GM21528 (cell line): Measurements from ENCODE around the gene PMEPA1.

Experiments used
- ATAC-seq: cut with Tn5 transposase; IDR thresholded peaks from one replicate; pipeline ENCODE4 v1.9.1; 2021; ENCODE audit warnings: mild to moderate bottlenecking, moderate library complexity; ENCODE audit not compliant: unreplicated experiment, low FRiP score

The PMEPA1 gene

DNA sequence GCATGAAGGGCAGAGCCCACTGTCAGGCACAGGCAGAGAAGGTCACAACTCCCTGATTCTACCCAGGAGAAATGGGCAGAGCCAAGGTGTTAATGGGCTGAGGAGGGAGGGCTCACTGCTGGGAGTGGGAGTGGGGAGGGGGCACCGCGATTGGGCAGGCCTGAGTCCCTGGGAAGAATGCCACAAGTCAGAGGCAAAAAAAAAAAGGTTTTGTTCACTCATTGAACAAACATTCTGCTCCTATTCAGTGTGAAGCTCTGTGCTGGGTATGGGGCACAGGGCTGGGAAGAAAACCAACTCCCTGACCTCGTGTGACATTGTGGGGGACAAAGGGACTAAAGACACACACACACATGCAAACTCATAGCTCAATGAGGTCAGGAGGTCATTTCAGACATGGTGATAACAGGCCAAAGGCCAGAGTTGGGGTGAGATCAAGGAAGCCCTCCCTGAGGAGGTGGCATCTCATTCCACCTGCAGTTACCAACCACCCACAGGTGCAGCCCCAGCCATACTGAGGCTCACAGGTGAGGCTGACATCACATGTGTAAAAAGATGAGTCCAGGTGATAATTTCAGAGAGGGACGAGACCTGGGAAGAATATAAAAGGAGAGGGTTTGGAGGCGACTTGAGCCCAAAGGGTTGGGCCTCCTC lies 3.2 kb upstream of the PMEPA1 start:
- ATAC-seq, result no peak

- no peak for ATAC-seq
Measured at GRCh38 chr20:57712341-57712740, 2.5 kb upstream of the PMEPA1 start.

- ATAC-seq, result no peak
Measured at GRCh38 chr20:57711826-57712225, 2.0 kb upstream of the PMEPA1 start.

- no peak for ATAC-seq
Measured at GRCh38 chr20:57711311-57711712, 1.5 kb upstream of the PMEPA1 start.

GRCh38 chr20:57710841-57711240 lies 1.0 kb upstream of the PMEPA1 start:
- no peak for ATAC-seq

- no peak for ATAC-seq
Measured at GRCh38 chr20:57708694-57709673, 831 bp downstream of the PMEPA1 start.

DNA sequence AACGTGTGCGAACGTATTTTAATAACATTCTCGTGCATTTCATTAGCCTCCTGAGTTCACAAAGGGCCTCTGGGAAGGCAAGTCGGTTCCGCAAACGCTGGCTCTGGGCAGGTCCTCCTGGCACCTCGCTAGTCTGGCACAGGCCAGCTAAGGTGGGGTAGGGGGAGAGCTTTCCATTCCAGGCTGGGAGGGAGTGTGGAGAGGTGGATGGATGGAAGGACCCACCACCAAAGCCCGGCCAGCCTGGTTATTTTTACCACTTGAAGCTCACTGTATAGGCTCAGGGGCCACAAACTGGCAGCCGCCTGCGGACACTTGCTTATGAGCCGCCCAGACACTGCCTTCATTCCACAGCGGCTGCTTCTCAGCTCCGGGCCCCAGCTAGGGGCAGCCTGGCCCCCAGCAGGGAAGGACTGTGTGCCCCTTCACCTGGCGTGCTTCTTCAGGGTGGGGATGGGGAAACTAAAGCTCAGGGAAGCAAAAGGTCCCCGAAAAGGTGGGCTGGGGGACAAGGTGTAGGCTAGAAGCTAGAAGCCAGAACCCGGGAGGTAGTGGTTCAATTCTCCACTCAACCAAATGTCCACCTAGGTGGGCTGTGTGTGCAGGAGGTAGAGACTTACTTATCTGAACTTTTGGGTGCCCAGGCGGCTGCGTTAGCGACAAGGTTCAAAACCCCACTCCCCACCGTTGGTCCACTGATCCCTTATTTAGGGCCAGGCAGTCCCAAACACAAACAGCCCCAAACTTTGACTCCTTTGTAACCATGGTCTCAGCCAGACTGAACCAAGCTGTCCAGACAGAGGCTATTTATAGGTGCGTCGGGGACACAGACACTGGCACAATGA lies 1.7 kb downstream of the PMEPA1 start:
- ATAC-seq, result no peak

GRCh38 chr20:57707320-57707719 lies 2.5 kb downstream of the PMEPA1 start:
- ATAC-seq, result no peak

GRCh38 chr20:57705127-57705899 lies 4.5 kb downstream of the PMEPA1 start:
- ATAC-seq, result no peak

GRCh38 chr20:57704245-57704644 lies 5.6 kb downstream of the PMEPA1 start:
- ATAC-seq, result no peak

DNA sequence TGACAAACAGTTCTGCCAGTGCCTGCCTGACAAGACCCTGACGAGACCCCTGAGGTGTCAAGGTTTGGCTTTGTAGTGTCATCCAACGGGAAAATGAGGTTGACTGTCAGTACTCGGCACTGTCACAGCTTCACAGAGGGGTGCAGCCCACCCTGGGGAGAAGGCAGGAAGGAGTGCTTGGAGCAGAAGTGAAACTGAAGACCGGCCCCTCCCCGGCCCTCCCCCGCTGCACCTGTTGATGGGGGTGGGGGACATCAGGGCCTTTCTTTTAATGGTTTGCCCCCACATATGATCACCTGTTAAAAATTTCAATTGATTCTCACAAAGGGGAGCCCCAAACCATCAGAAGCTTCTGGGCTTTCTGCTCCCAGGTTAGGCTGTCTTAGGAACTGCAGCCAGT lies 6.8 kb downstream of the PMEPA1 start:
- no peak for ATAC-seq

DNA sequence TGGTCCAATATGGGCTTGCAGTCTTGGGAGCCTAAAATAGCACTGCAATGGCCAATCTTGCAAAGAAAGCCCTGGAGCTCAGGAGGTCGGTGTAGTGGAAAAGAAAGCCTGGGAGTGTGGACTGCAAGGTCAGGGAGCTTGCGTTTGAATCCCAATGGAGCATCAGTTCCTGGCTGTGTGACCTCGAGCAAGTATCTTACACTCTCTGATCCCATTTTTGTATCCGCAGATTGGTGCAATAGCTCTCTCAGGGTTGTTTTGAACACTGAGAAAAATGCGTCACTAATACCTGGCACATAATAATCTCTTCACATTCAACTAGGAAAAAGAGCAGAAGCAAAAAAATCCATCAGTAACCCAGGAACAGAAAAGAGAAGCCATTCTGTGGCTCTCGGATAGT lies 7.3 kb downstream of the PMEPA1 start:
- ATAC-seq, result no peak

DNA sequence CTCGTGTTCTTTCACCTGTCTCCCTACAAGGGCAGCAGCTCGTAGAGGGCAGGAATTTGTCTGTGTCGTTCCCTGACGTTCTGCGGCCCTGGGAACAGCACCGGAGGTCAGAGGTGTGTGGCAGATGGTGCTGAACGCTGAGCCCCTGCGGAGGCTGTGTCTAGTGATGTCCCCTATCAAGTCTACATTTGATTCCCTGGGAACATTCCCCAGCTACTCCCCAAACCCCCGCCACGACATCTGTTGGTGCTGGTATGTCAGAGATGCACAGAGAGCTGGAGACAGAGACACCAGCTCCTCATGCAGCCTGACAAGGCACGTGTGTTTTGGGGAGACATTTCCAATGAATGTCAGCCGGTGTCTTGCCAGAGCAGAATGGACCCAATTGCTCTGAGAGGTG lies 7.7 kb downstream of the PMEPA1 start:
- ATAC-seq, result no peak

DNA sequence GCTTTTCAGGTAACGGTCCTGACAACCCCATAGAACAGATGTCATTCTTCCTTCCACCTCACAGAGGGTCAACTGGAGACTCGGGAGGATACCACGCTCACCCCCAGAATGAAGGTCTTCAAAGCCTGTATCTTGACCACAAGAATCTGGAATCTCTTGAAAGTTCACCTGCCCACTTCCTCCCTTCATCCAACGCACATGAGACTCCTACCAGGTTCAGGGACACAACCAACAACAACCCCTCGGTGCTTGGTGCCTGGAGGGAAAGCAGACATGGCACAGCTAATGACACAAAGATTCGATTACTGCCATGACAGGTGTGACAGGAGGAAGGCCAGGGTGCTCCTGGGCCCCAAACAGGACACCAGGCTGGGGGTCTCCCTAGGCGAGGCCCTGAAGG lies 8.2 kb downstream of the PMEPA1 start:
- no peak for ATAC-seq

- ATAC-seq, result no peak
Measured at GRCh38 chr20:57701090-57701489, 8.7 kb downstream of the PMEPA1 start.

DNA sequence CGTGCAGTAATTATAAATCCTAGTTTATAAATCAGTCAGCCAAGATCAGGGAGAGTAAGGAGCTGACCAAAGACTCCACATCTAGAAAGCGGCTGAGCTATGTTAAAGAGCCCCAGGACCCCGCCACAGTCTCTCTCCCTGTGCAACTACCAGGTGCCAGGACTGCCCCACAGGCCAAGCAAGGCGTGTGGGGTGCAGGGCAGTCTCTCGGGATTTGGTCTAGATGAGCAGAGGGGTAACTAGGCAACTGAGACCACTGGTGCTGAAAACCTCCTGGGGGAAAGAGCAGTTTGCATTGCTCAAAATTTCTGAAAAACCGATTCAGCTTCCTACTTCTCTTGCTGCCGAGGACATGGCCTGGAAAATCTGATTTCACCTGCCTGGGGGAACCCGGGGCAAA lies 10.4 kb downstream of the PMEPA1 start:
- no peak for ATAC-seq

GRCh38 chr20:57698867-57699275 lies 10.9 kb downstream of the PMEPA1 start:
- no peak for ATAC-seq

GRCh38 chr20:57698116-57698866 lies 11.5 kb downstream of the PMEPA1 start:
- ATAC-seq, result no peak

DNA sequence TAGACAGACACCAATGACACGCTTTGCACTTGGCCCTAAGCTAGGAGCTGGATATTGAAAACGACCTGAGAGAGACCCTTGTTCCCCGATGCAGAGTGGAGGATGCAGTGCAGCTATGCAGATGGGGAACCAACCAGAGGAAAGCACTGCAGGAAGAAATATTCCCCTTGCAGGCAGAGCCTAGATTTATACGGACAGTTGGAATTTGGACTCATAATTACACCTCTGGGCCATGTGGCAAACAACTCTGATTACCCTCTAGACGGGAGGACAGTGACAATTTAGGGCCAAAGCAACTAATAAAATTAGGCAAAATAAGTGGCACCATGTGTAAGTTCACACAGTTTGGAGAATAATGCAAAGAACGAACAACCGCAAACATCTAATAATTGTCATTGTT lies 12.3 kb downstream of the PMEPA1 start:
- ATAC-seq, result no peak
